Tibial nerve (tissue), 4 donors: ENCODE data around the gene GOLT1A.

Experiments used
- EP300 ChIP-seq, 2 donors: sonication (generic); formaldehyde crosslinking; IDR thresholded peaks; one replicate each; pipeline ENCODE4 v1.6.1; 2017; ENCODE audit warnings: antibody characterized with exemption in 2 of 2, mild to moderate bottlenecking in 1 of 2
- POLR2A ChIP-seq, 2 donors: fragments of 450-650 bp; IDR thresholded peaks; one replicate each; pipeline ENCODE4 v1.6.1; 2017; ENCODE audit warnings: antibody characterized with exemption in 2 of 2, mild to moderate bottlenecking in 2 of 2, moderate library complexity in 2 of 2
- TF ChIP-seq, protein P1 (sequence below), 5 experiments: fragments of 200-600 bp in 3 of 5; fragments of 450-650 bp in 2 of 5; sonication (generic) in 3 of 5; IDR thresholded peaks; one replicate each; pipeline ENCODE4 v1.5.1; 2016 to 2019; ENCODE audit warnings: antibody characterized with exemption in 5 of 5, mild to moderate bottlenecking in 3 of 5, moderate library complexity in 2 of 5

GRCh38 chr1:204199579-204199978 lies 14.2 kb downstream of the GOLT1A start:
- TF ChIP-seq, protein P1, sequence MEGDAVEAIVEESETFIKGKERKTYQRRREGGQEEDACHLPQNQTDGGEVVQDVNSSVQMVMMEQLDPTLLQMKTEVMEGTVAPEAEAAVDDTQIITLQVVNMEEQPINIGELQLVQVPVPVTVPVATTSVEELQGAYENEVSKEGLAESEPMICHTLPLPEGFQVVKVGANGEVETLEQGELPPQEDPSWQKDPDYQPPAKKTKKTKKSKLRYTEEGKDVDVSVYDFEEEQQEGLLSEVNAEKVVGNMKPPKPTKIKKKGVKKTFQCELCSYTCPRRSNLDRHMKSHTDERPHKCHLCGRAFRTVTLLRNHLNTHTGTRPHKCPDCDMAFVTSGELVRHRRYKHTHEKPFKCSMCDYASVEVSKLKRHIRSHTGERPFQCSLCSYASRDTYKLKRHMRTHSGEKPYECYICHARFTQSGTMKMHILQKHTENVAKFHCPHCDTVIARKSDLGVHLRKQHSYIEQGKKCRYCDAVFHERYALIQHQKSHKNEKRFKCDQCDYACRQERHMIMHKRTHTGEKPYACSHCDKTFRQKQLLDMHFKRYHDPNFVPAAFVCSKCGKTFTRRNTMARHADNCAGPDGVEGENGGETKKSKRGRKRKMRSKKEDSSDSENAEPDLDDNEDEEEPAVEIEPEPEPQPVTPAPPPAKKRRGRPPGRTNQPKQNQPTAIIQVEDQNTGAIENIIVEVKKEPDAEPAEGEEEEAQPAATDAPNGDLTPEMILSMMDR (IDR thresholded peaks at IDR 0.05): no peak
- no peak for TF ChIP-seq POLR2A (IDR thresholded peaks at IDR 0.05)
- no peak for TF ChIP-seq EP300 (IDR thresholded peaks at IDR 0.05)
